WERI-Rb-1 (cell line): ENCODE data around the gene MED14.

Source experiments
- DNase-seq: peaks from one replicate; pipeline ENCODE4 v3.0.0-alpha.2; 2020
- H3K27ac ChIP-seq: fragments of 250-450 bp; sonication (Bioruptor Pico); 2 replicates; pipeline ENCODE4 v1.5.1; 2020; ENCODE audit warnings: mild to moderate bottlenecking, moderate library complexity
- H3K27me3 ChIP-seq: fragments of 250-450 bp; sonication (Bioruptor Pico); 2 replicates; pipeline ENCODE4 v1.5.1; 2021; ENCODE audit warnings: mild to moderate bottlenecking, low read depth, moderate library complexity; ENCODE audit not compliant: insufficient read depth, severe bottlenecking
- H3K36me3 ChIP-seq: fragments of 250-450 bp; sonication (Bioruptor Pico); 2 replicates; pipeline ENCODE4 v1.5.1; 2020; ENCODE audit warnings: mild to moderate bottlenecking, moderate library complexity
- H3K4me3 ChIP-seq: 2 replicates; pipeline ENCODE4 v1.5.1; 2011; ENCODE audit warnings: low read depth, mild to moderate bottlenecking, control low read depth, low read length
- H3K9me3 ChIP-seq: fragments of 250-450 bp; sonication (Bioruptor Pico); 2 replicates; pipeline ENCODE4 v1.5.1; 2021; ENCODE audit warnings: mild to moderate bottlenecking, moderate library complexity; ENCODE audit not compliant: severe bottlenecking
- TF ChIP-seq, protein P1 (sequence below): IDR thresholded peaks from 2 replicates; pipeline ENCODE4 v1.5.1; 2011; ENCODE audit warnings: low read depth, mild to moderate bottlenecking, control low read depth, inconsistent platforms, low read length

MED14 gene

DNA sequence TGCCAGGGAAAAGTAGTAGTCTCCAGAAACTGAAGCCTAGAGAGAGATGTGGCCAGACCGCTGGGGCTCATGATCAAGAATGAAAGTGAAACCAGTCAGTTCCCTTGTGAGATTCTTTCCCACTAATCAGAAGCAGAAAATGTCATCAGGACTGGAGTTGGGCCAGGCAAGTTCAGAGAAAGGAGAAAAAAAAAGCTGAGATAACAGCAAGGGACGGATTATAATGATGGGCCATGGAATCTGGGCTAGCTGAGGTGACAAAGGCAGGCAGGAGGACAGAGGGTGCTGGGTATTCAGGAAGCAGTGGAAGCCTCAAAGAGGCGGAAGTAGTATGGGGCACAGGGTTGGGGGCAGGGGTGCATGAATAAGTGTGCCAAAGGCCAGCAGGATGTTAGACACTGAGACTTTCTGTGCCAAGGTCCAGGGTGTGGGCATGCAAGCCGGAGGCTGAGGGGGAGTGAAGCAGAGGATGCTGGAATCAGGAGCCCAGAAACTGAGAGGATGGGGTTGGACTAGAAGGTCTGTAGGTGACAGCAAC lies 90.5 kb downstream of the MED14 start:
- Histone ChIP-seq H3K36me3 (peaks cover 16% of the 10 kb centered on the region), H3K27ac (no peak overlapping the region), H3K9me3 (no peaks in the 10 kb centered on the region), H3K27me3 (no peaks in the 10 kb centered on the region), H3K4me3 (no peak overlapping the region)
- TF ChIP-seq, protein P1, sequence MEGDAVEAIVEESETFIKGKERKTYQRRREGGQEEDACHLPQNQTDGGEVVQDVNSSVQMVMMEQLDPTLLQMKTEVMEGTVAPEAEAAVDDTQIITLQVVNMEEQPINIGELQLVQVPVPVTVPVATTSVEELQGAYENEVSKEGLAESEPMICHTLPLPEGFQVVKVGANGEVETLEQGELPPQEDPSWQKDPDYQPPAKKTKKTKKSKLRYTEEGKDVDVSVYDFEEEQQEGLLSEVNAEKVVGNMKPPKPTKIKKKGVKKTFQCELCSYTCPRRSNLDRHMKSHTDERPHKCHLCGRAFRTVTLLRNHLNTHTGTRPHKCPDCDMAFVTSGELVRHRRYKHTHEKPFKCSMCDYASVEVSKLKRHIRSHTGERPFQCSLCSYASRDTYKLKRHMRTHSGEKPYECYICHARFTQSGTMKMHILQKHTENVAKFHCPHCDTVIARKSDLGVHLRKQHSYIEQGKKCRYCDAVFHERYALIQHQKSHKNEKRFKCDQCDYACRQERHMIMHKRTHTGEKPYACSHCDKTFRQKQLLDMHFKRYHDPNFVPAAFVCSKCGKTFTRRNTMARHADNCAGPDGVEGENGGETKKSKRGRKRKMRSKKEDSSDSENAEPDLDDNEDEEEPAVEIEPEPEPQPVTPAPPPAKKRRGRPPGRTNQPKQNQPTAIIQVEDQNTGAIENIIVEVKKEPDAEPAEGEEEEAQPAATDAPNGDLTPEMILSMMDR: no peak
- DNase-seq: no peak

DNA sequence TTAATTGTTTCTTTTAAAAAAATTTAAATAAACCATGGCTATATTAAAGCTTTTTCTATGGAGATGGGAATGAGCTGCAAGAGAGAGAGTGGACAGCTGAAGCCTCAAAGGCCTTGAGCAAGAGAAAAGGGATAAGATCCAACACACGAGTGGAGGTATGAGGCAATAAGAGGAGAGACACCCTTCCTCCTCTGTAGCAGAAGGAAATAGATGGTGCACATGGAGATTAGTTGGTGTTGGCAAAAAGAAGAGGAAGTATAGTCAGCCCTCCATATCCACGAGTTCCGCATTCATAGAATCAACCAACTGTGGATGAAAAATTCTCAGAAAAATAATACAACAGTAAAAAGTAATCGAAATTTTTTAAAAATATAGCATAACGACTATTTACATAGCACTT lies 91.2 kb downstream of the MED14 start:
- Histone ChIP-seq H3K9me3 (no peaks in the 10 kb centered on the region), H3K36me3 (peaks cover 21% of the 10 kb centered on the region), H3K4me3 (no peak overlapping the region), H3K27me3 (no peaks in the 10 kb centered on the region), H3K27ac (no peak overlapping the region)
- no peak for DNase-seq
- TF ChIP-seq, protein P1: no peak

GRCh38 chrX:40637687-40638086 lies 97.7 kb downstream of the MED14 start:
- no peak for DNase-seq
- Histone ChIP-seq H3K36me3 (peaks cover 76% of the 10 kb centered on the region), H3K9me3 (no peaks in the 10 kb centered on the region)

GRCh38 chrX:40632199-40632598 lies 103.1 kb downstream of the MED14 start:
- TF ChIP-seq, protein P1: no peak
- Histone ChIP-seq H3K9me3 (no peaks in the 10 kb centered on the region), H3K27ac (no peak overlapping the region), H3K27me3 (no peaks in the 10 kb centered on the region), H3K4me3 (no peak overlapping the region), H3K36me3 (peaks cover 78% of the 10 kb centered on the region)
- DNase-seq: no peak

More at GRCh38 chrX:40637687-40638086, 97.7 kb downstream of the MED14 start:
- H3K4me3 ChIP-seq: no peak overlapping the region
- TF ChIP-seq, protein P1: no peak
- H3K27ac ChIP-seq: no peak overlapping the region
- no peaks in the 10 kb centered on the region for H3K27me3 ChIP-seq

DNA sequence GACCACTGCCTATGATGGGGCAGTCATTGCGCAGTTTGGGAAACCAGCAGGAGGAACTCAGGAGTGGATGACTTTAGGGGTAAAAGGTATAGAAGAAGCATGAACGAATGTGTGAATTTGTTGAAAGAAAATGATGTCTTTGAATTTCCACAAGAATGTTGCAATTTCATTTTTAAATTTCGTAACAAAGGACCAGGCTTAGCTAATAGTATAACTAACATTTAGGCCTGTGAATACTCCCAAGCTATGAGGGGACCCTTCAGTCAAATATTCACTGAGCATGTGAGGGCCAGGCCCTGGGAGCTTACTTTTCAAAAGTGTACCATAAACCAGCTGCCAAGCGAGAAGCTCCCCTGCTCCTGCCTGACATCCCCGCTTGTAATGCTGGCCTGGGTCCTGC lies 106.8 kb downstream of the MED14 start:
- DNase-seq: no peak
- H3K27me3 ChIP-seq: no peaks in the 10 kb centered on the region
- no peaks in the 10 kb centered on the region for H3K9me3 ChIP-seq
- TF ChIP-seq, protein P1: no peak
- no peak overlapping the region for H3K4me3 ChIP-seq
- H3K27ac ChIP-seq: no peak overlapping the region
- peaks cover 43% of the 10 kb centered on the region for H3K36me3 ChIP-seq

- Histone ChIP-seq H3K27ac (no peak overlapping the region), H3K36me3 (peaks cover 20% of the 10 kb centered on the region), H3K9me3 (no peaks in the 10 kb centered on the region), H3K4me3 (no peak overlapping the region), H3K27me3 (no peaks in the 10 kb centered on the region)
- TF ChIP-seq, protein P1: no peak
- no peak for DNase-seq
These were observed 110.0 kb downstream of the MED14 start for GRCh38 chrX:40625294-40625693.
